GM23338 (cell line): ENCODE measurements around the gene BSX. TPM values are rescaled to one million over a fixed set of nuclear protein-coding genes. Genes with fewer than 3 reads are reported as not detected.

Source experiments
- CREB1 ChIP-seq: fragments of 250-450 bp; sonication (Bioruptor Pico); IDR thresholded peaks from 2 replicates; pipeline ENCODE4 v1.5.0; 2020; ENCODE audit warnings: low read depth, mild to moderate bottlenecking, moderate library complexity
- ETS1 ChIP-seq: IDR thresholded peaks from 2 replicates; pipeline ENCODE4 v1.6.1; 2016; ENCODE audit warnings: antibody characterized with exemption
- EZH2 ChIP-seq: fragments of 200-600 bp; sonication (generic); IDR thresholded peaks from one replicate; pipeline ENCODE4 v1.8.0; 2017; ENCODE audit warnings: antibody characterized with exemption, mild to moderate bottlenecking, low read depth; ENCODE audit not compliant: unreplicated experiment
- NANOG ChIP-seq: IDR thresholded peaks from 2 replicates; pipeline ENCODE4 v1.6.1; 2016; ENCODE audit warnings: antibody characterized with exemption, borderline replicate concordance
- POLR2AphosphoS5 ChIP-seq: IDR thresholded peaks from 2 replicates; pipeline ENCODE4 v1.6.1; 2016; ENCODE audit warnings: antibody characterized with exemption, low read depth
- STAT1 ChIP-seq: IDR thresholded peaks from one replicate; pipeline ENCODE4 v1.6.1; 2016; ENCODE audit warnings: antibody characterized with exemption; ENCODE audit not compliant: unreplicated experiment
- ZNF462 ChIP-seq: fragments of 250-450 bp; sonication (Bioruptor Pico); IDR thresholded peaks from 2 replicates; pipeline ENCODE4 v1.5.0; 2020; ENCODE audit warnings: mild to moderate bottlenecking, moderate library complexity
- polyA plus RNA-seq: library from polyadenylated mRNA; unstranded; fragments of >200 nt; fragmentation: Nextera tagmentation; extraction: Ambion mirVana; gene quantifications from 2 replicates; pipeline ENCODE4 v1.2.1, GENCODE V29; 2016
- total RNA-seq: library from RNA; depleted of rRNA; stranded (reverse); fragments of >200 nt; shearing (Covaris generic); gene quantifications from 2 replicates; pipeline ENCODE4 v1.2.3, GENCODE V29; 2014
- TF ChIP-seq, protein P1 (sequence below): IDR thresholded peaks from one replicate; pipeline ENCODE4 v1.6.1; 2018; ENCODE audit warnings: antibody characterized with exemption; ENCODE audit not compliant: unreplicated experiment

The BSX gene
- total and polyA plus RNA-seq, 2 experiments from 2014 or later: not detected

DNA sequence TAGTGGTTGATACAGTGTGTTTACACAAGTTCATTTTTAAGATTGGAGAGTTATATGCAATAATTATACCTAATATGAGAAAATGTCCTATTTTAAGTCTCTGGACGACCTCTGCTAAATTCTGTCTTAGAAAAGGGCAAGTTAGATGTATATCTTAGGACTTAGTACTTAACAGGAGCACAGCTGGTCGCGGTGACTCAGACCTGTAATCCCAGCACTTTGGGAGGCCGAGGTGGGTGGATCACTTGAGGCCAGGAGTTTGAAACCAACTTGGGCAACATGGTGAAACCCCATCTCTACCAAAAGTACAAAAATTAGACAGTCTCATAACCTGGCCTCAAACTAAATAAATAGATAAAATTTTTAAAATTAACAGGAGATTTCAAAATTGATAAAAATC, 27.2 kb downstream of the BSX start (continued):
- TF ChIP-seq ZNF462 (CRISPR knock-in tag) (no peak), POLR2AphosphoS5 (no peak), ETS1 (no peak), EZH2 (no peak), NANOG (no peak), CREB1 (CRISPR knock-in tag) (no peak), STAT1 (no peak)
- TF ChIP-seq, protein P1, sequence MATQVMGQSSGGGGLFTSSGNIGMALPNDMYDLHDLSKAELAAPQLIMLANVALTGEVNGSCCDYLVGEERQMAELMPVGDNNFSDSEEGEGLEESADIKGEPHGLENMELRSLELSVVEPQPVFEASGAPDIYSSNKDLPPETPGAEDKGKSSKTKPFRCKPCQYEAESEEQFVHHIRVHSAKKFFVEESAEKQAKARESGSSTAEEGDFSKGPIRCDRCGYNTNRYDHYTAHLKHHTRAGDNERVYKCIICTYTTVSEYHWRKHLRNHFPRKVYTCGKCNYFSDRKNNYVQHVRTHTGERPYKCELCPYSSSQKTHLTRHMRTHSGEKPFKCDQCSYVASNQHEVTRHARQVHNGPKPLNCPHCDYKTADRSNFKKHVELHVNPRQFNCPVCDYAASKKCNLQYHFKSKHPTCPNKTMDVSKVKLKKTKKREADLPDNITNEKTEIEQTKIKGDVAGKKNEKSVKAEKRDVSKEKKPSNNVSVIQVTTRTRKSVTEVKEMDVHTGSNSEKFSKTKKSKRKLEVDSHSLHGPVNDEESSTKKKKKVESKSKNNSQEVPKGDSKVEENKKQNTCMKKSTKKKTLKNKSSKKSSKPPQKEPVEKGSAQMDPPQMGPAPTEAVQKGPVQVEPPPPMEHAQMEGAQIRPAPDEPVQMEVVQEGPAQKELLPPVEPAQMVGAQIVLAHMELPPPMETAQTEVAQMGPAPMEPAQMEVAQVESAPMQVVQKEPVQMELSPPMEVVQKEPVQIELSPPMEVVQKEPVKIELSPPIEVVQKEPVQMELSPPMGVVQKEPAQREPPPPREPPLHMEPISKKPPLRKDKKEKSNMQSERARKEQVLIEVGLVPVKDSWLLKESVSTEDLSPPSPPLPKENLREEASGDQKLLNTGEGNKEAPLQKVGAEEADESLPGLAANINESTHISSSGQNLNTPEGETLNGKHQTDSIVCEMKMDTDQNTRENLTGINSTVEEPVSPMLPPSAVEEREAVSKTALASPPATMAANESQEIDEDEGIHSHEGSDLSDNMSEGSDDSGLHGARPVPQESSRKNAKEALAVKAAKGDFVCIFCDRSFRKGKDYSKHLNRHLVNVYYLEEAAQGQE: no peak
